Activated CD8-positive, alpha-beta T cell treated with anti-CD3 and anti-CD28 coated beads, Interleukin-2, amount 10 ng/mL, durations not matched to agents 7 days and 5 days (primary cell): ENCODE measurements around the gene PRELID1. TPM values are rescaled to one million over a fixed set of nuclear protein-coding genes. Genes with fewer than 3 reads are reported as not detected.

Experiments used
- ATAC-seq: fragments of 150-1000 bp; cut with Tn5 transposase; one replicate; pipeline ENCODE4 v1.10.0; 2021; ENCODE audit warnings: moderate library complexity
- CTCF ChIA-PET: fragments of 350-600 bp; sonication (Branson Sonifier 250); formaldehyde crosslinking; loops from one replicate; lab custom pipeline; 2021; ENCODE audit warnings: antibody characterized with exemption; lab: Charles Lee
- POLR2A ChIA-PET: fragments of 350-600 bp; sonication (Branson Sonifier 250); formaldehyde crosslinking; loops from one replicate; lab custom pipeline; 2021; ENCODE audit warnings: antibody characterized with exemption; lab: Charles Lee
- DNase-seq: peaks from one replicate; pipeline ENCODE4 v3.0.0-alpha.2; 2020
- H3K27ac Mint-ChIP-seq: one replicate; pipeline ENCODE4 v1.8.0; 2021; ENCODE audit warnings: mild to moderate bottlenecking, mixed read lengths
- H3K27me3 Mint-ChIP-seq: one replicate; pipeline ENCODE4 v1.8.0; 2021; ENCODE audit warnings: low read depth, mixed read lengths
- H3K36me3 Mint-ChIP-seq: one replicate; pipeline ENCODE4 v1.8.0; 2021; ENCODE audit warnings: low read depth, mixed read lengths
- H3K4me1 Mint-ChIP-seq: one replicate; pipeline ENCODE4 v1.8.0; 2021; ENCODE audit warnings: low read depth, mixed read lengths
- H3K4me3 Mint-ChIP-seq: one replicate; pipeline ENCODE4 v1.8.0; 2021; ENCODE audit warnings: mild to moderate bottlenecking, mixed read lengths
- H3K9me3 Mint-ChIP-seq: one replicate; pipeline ENCODE4 v1.8.0; 2022; ENCODE audit warnings: mixed read lengths; ENCODE audit not compliant: insufficient read depth
- total RNA-seq, 2 experiments: library from RNA; stranded (reverse); gene quantifications; one replicate each; pipeline ENCODE4 v1.2.3, GENCODE V29; 2021

PRELID1 gene
- total RNA-seq, 2 experiments from 2014 or later: 152 to 154 TPM

GRCh38 chr5:177275883-177276282 is 27.7 kb upstream of the PRELID1 start:
- H3K4me1 Mint-ChIP-seq: peaks cover 13% of the 10 kb centered on the region
- CTCF ChIA-PET: interaction anchor here (1.4 to 2.9 kb wide), 3 partner anchors 34 to 163 kb away, joined by 3 to 13 read pairs (median 9); no protein-coding TSS in a partner anchor
- no peaks in the 10 kb centered on the region for H3K27me3 Mint-ChIP-seq
- H3K27ac Mint-ChIP-seq: no peak overlapping the region
- ATAC-seq (no peak), DNase-seq (no peak)
- H3K4me3 Mint-ChIP-seq: no peak overlapping the region
- H3K36me3 Mint-ChIP-seq: peaks cover 56% of the 10 kb centered on the region
- POLR2A ChIA-PET: no interaction called here
- no peaks in the 10 kb centered on the region for H3K9me3 Mint-ChIP-seq

GRCh38 chr5:177276886-177277285 is 26.7 kb upstream of the PRELID1 start:
- POLR2A ChIA-PET: no interaction called here
- Mint-ChIP-seq H3K27me3 (no peaks in the 10 kb centered on the region), H3K36me3 (peaks cover 54% of the 10 kb centered on the region), H3K4me3 (no peak overlapping the region), H3K4me1 (peaks cover 13% of the 10 kb centered on the region), H3K9me3 (no peaks in the 10 kb centered on the region), H3K27ac (peak overlapping the region; percentile 2)
- ATAC-seq: no peak
- DNase-seq: no peak
- CTCF ChIA-PET: interaction anchor here (0.6 to 2.9 kb wide), 8 partner anchors 11 to 576 kb away, joined by 3 to 13 read pairs (median 4); no protein-coding TSS in a partner anchor

- Mint-ChIP-seq H3K27me3 (no peaks in the 10 kb centered on the region), H3K4me1 (peaks cover 5% of the 10 kb centered on the region), H3K4me3 (no peak overlapping the region), H3K27ac (no peak overlapping the region), H3K9me3 (no peaks in the 10 kb centered on the region), H3K36me3 (peaks cover 48% of the 10 kb centered on the region)
- ChIA-PET CTCF (interaction anchor here (1.6 to 1.7 kb wide), 2 partner anchors 11 to 22 kb away, joined by 4 read pairs; no protein-coding TSS in a partner anchor), POLR2A (interaction anchor here (0.5 kb wide), 1 partner anchor 15 kb away, joined by 3 read pairs; no protein-coding TSS in a partner anchor)
- DNase-seq (no peak), ATAC-seq (no peak)
Measured at GRCh38 chr5:177288191-177288590, 15.4 kb upstream of the PRELID1 start.

GRCh38 chr5:177290816-177291596 is 12.6 kb upstream of the PRELID1 start:
- H3K4me1 Mint-ChIP-seq: peaks cover 21% of the 10 kb centered on the region
- no peak overlapping the region for H3K4me3 Mint-ChIP-seq
- ChIA-PET POLR2A (no interaction called here), CTCF (no interaction called here)
- peaks cover 60% of the 10 kb centered on the region for H3K36me3 Mint-ChIP-seq
- no peak overlapping the region for H3K27ac Mint-ChIP-seq
- ATAC-seq: no peak
- no peak for DNase-seq
- no peaks in the 10 kb centered on the region for H3K9me3 Mint-ChIP-seq
- no peaks in the 10 kb centered on the region for H3K27me3 Mint-ChIP-seq

- H3K36me3 Mint-ChIP-seq: peaks cover 65% of the 10 kb centered on the region
Measured at GRCh38 chr5:177291735-177292134, 11.9 kb upstream of the PRELID1 start.

GRCh38 chr5:177293819-177294581 is 9.6 kb upstream of the PRELID1 start:
- CTCF ChIA-PET: interaction anchor here (0.6 to 7.1 kb wide), 3 partner anchors 15 to 274 kb away, joined by 3 to 58 read pairs (median 4); no protein-coding TSS in a partner anchor
- ATAC-seq: no peak
- POLR2A ChIA-PET: no interaction called here
- no peak overlapping the region for H3K4me3 Mint-ChIP-seq
- no peaks in the 10 kb centered on the region for H3K9me3 Mint-ChIP-seq
- DNase-seq: no peak
- peaks cover 78% of the 10 kb centered on the region for H3K36me3 Mint-ChIP-seq
- H3K4me1 Mint-ChIP-seq: peaks cover 45% of the 10 kb centered on the region
- H3K27ac Mint-ChIP-seq: peak overlapping the region; percentile 89
- H3K27me3 Mint-ChIP-seq: no peaks in the 10 kb centered on the region

More at GRCh38 chr5:177291735-177292134, 11.9 kb upstream of the PRELID1 start:
- no peak for ATAC-seq
- no peaks in the 10 kb centered on the region for H3K9me3 Mint-ChIP-seq
- H3K4me1 Mint-ChIP-seq: peaks cover 27% of the 10 kb centered on the region
- no peak overlapping the region for H3K27ac Mint-ChIP-seq
- ChIA-PET CTCF (no interaction called here), POLR2A (no interaction called here)
- H3K4me3 Mint-ChIP-seq: no peak overlapping the region
- no peak for DNase-seq
- no peaks in the 10 kb centered on the region for H3K27me3 Mint-ChIP-seq

- CTCF ChIA-PET: interaction anchor here (0.6 to 7.1 kb wide), 2 partner anchors 14 to 275 kb away, joined by 4 to 58 read pairs; no protein-coding TSS in a partner anchor
- Mint-ChIP-seq H3K27ac (peak overlapping the region; percentile 89), H3K4me1 (peaks cover 51% of the 10 kb centered on the region), H3K9me3 (no peaks in the 10 kb centered on the region), H3K27me3 (no peaks in the 10 kb centered on the region), H3K36me3 (peaks cover 78% of the 10 kb centered on the region), H3K4me3 (no peak overlapping the region)
- POLR2A ChIA-PET: no interaction called here
- no peak for ATAC-seq
- DNase-seq: no peak
Measured at GRCh38 chr5:177294632-177295031, 9.0 kb upstream of the PRELID1 start.

- H3K4me3 Mint-ChIP-seq: peak overlapping the region; percentile 47
- POLR2A ChIA-PET: interaction anchor here (0.7 to 0.8 kb wide), 2 partner anchors 51 to 171 kb away, joined by 3 read pairs; no protein-coding TSS in a partner anchor
- H3K4me1 Mint-ChIP-seq: peaks cover 63% of the 10 kb centered on the region
- CTCF ChIA-PET: interaction anchor here (0.7 to 7.1 kb wide), 5 partner anchors 12 to 224 kb away, joined by 3 to 58 read pairs (median 4); no protein-coding TSS in a partner anchor
- H3K27ac Mint-ChIP-seq: peak overlapping the region; percentile 89
- no peaks in the 10 kb centered on the region for H3K9me3 Mint-ChIP-seq
- no peak for ATAC-seq
- H3K27me3 Mint-ChIP-seq: no peaks in the 10 kb centered on the region
- H3K36me3 Mint-ChIP-seq: peaks cover 83% of the 10 kb centered on the region
- DNase-seq: no peak
Measured at GRCh38 chr5:177295924-177296323, 7.7 kb upstream of the PRELID1 start.

- Mint-ChIP-seq H3K27me3 (no peaks in the 10 kb centered on the region), H3K4me3 (peak overlapping the region; percentile 35), H3K36me3 (peaks cover 85% of the 10 kb centered on the region), H3K27ac (peak overlapping the region; percentile 89), H3K9me3 (no peaks in the 10 kb centered on the region), H3K4me1 (peaks cover 69% of the 10 kb centered on the region)
- ATAC-seq (peak; percentile 28), DNase-seq (no peak)
- ChIA-PET POLR2A (interaction anchor here (0.7 to 0.8 kb wide), 2 partner anchors 52 to 172 kb away, joined by 3 read pairs; no protein-coding TSS in a partner anchor), CTCF (interaction anchor here (0.7 to 7.1 kb wide), 5 partner anchors 13 to 225 kb away, joined by 3 to 58 read pairs (median 4); no protein-coding TSS in a partner anchor)
Measured at GRCh38 chr5:177296581-177296980, 7.0 kb upstream of the PRELID1 start.

GRCh38 chr5:177297922-177298321 is 5.7 kb upstream of the PRELID1 start:
- ATAC-seq (no peak), DNase-seq (no peak)
- Mint-ChIP-seq H3K4me1 (peaks cover 81% of the 10 kb centered on the region), H3K36me3 (peaks cover 82% of the 10 kb centered on the region), H3K4me3 (no peak overlapping the region), H3K27me3 (no peaks in the 10 kb centered on the region), H3K27ac (no peak overlapping the region), H3K9me3 (no peaks in the 10 kb centered on the region)
- ChIA-PET POLR2A (no interaction called here), CTCF (interaction anchor here (0.9 to 7.1 kb wide), 4 partner anchors 11 to 184 kb away, joined by 3 to 58 read pairs (median 16); no protein-coding TSS in a partner anchor)

- H3K4me1 Mint-ChIP-seq: peaks cover 87% of the 10 kb centered on the region
- CTCF ChIA-PET: interaction anchor here (0.8 to 7.1 kb wide), 6 partner anchors 9 to 186 kb away, joined by 3 to 58 read pairs (median 4); no protein-coding TSS in a partner anchor
- DNase-seq (no peak), ATAC-seq (no peak)
- H3K36me3 Mint-ChIP-seq: peaks cover 78% of the 10 kb centered on the region
- no peaks in the 10 kb centered on the region for H3K27me3 Mint-ChIP-seq
- H3K9me3 Mint-ChIP-seq: no peaks in the 10 kb centered on the region
- peak overlapping the region; percentile 83 for H3K27ac Mint-ChIP-seq
- peak overlapping the region; percentile 10 for H3K4me3 Mint-ChIP-seq
- POLR2A ChIA-PET: interaction anchor here (0.7 to 1.0 kb wide), 4 partner anchors 9 to 294 kb away, joined by 3 read pairs; partner anchors contain the start of gene NSD1
Measured at GRCh38 chr5:177299697-177300096, 3.9 kb upstream of the PRELID1 start.
